Measurements from ENCODE around the gene LACTB. TPM values are rescaled to one million over a fixed set of nuclear protein-coding genes. Genes with fewer than 3 reads are reported as not detected.

Gene LACTB
- total and polyA plus RNA-seq, 2 experiments from 2014 or later: 15.2 to 20.9 TPM

- H4K20me1 ChIP-seq (replicated peaks; ENCODE audit: insufficient read depth): no peaks in the 10 kb centered on the region
- H3K27me3 ChIP-seq (ENCODE audit: insufficient read depth): no peaks in the 10 kb centered on the region
- H3K4me3 Mint-ChIP-seq: no peak overlapping the region
- H3K27ac ChIP-seq (ENCODE audit: low read depth): no peak overlapping the region
- H3K79me2 ChIP-seq (replicated peaks; ENCODE audit: insufficient read depth): no peaks in the 10 kb centered on the region
- TF ChIP-seq POLR2AphosphoS5 (IDR thresholded peaks at IDR 0.05; ENCODE audit: low read depth) (no peak), ZNF114 (CRISPR knock-in tag; IDR thresholded peaks at IDR 0.05) (no peak), STAT1 (IDR thresholded peaks at IDR 0.05; ENCODE audit: unreplicated experiment) (no peak)
- TF ChIP-seq, protein P1, sequence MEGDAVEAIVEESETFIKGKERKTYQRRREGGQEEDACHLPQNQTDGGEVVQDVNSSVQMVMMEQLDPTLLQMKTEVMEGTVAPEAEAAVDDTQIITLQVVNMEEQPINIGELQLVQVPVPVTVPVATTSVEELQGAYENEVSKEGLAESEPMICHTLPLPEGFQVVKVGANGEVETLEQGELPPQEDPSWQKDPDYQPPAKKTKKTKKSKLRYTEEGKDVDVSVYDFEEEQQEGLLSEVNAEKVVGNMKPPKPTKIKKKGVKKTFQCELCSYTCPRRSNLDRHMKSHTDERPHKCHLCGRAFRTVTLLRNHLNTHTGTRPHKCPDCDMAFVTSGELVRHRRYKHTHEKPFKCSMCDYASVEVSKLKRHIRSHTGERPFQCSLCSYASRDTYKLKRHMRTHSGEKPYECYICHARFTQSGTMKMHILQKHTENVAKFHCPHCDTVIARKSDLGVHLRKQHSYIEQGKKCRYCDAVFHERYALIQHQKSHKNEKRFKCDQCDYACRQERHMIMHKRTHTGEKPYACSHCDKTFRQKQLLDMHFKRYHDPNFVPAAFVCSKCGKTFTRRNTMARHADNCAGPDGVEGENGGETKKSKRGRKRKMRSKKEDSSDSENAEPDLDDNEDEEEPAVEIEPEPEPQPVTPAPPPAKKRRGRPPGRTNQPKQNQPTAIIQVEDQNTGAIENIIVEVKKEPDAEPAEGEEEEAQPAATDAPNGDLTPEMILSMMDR (conservative IDR thresholded peaks at IDR 0.05; ENCODE audit: low read depth in 2 of 2): no peak
- H3K4me3 ChIP-seq: no peak overlapping the region
- H3K27ac Mint-ChIP-seq: no peak overlapping the region
- H3F3A ChIP-seq (replicated peaks; ENCODE audit: low read depth): no peaks in the 10 kb centered on the region
- H3K9me2 ChIP-seq (ENCODE audit: insufficient read depth): no peaks in the 10 kb centered on the region
- ATAC-seq: no peak
- H3K27me3 Mint-ChIP-seq (ENCODE audit: insufficient read depth, low read depth, poor library complexity): no peaks in the 10 kb centered on the region
- H3K4me1 Mint-ChIP-seq: no peaks in the 10 kb centered on the region
- no peak for DNase-seq (ENCODE audit: low spot score)
- H3K9me3 Mint-ChIP-seq: peaks cover 3% of the 10 kb centered on the region; the same call in 1 of the 3 replicates
- H3K36me3 Mint-ChIP-seq (ENCODE audit: low read depth): no peaks in the 10 kb centered on the region
- H3K4me2 ChIP-seq: no peak overlapping the region
- no peaks in the 10 kb centered on the region for H3K4me1 ChIP-seq (ENCODE audit: insufficient read depth)
- no peak overlapping the region; the same call in 1 of the 2 replicates for H2AFZ ChIP-seq
- H3K36me3 ChIP-seq (ENCODE audit: insufficient read depth): no peaks in the 10 kb centered on the region
Observed at GRCh38 chr15:63109920-63110319, 11.7 kb upstream of the LACTB start.

DNA sequence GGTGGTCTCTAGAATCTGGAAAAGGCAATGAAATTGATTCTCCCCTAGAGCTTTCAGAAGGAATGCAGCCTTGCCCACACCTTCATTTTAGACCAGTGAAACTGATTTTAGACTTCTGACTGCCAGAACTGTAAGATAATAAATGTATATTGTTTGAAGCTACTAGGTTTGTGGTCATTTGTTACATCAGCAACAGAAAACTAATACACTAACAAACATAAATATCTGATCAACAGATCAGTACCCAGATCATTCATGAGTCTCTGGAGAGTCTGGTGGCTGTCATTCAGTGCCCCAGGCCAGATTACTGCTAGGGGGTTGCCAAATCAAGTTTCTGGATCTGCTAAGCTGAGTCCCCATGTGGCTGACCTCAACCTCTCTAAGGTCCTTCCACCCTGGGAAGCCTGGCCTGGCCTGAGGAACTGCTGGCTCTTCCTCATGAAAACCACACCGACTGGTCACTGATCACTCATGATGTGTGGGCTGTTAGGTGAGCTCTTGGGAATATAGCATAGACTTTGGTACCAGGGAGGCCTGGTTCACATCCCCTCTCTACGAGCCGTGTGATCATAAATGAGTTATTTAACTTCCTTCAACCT, 11.1 kb upstream of the LACTB start:
- no peaks in the 10 kb centered on the region for H3K36me3 ChIP-seq (ENCODE audit: insufficient read depth)
- no peak for TF ChIP-seq ZNF114 (CRISPR knock-in tag; IDR thresholded peaks at IDR 0.05)
- TF ChIP-seq ETS1 (IDR thresholded peaks at IDR 0.05): no peak
- TF ChIP-seq EZH2phosphoT487 (IDR thresholded peaks at IDR 0.05; ENCODE audit: unreplicated experiment): no peak
- no peak overlapping the region; the same call in 1 of the 2 replicates for H2AFZ ChIP-seq
- no peak overlapping the region for H3K27ac Mint-ChIP-seq
- H3K4me3 Mint-ChIP-seq: no peak overlapping the region
- no peaks in the 10 kb centered on the region for H4K20me1 ChIP-seq (replicated peaks; ENCODE audit: insufficient read depth)
- no peaks in the 10 kb centered on the region for H3K4me1 Mint-ChIP-seq
- H3K27me3 ChIP-seq (ENCODE audit: insufficient read depth): no peaks in the 10 kb centered on the region
- no peaks in the 10 kb centered on the region for H3K4me1 ChIP-seq (ENCODE audit: insufficient read depth)
- DNase-seq (ENCODE audit: low spot score) (no peak), ATAC-seq (no peak)
- no peaks in the 10 kb centered on the region for H3K36me3 Mint-ChIP-seq (ENCODE audit: low read depth)
- no peaks in the 10 kb centered on the region for H3K9me2 ChIP-seq (ENCODE audit: insufficient read depth)
- no peaks in the 10 kb centered on the region; the same call in 2 of the 3 replicates for H3K9me3 Mint-ChIP-seq
- no peak overlapping the region for H3K4me2 ChIP-seq
- no peak overlapping the region for H3K27ac ChIP-seq (ENCODE audit: low read depth)
- H3K79me2 ChIP-seq (replicated peaks; ENCODE audit: insufficient read depth): no peaks in the 10 kb centered on the region
- H3K27me3 Mint-ChIP-seq (ENCODE audit: insufficient read depth, low read depth, poor library complexity): no peaks in the 10 kb centered on the region
- no peaks in the 10 kb centered on the region for H3F3A ChIP-seq (replicated peaks; ENCODE audit: low read depth)
- H3K4me3 ChIP-seq: no peak overlapping the region

DNA sequence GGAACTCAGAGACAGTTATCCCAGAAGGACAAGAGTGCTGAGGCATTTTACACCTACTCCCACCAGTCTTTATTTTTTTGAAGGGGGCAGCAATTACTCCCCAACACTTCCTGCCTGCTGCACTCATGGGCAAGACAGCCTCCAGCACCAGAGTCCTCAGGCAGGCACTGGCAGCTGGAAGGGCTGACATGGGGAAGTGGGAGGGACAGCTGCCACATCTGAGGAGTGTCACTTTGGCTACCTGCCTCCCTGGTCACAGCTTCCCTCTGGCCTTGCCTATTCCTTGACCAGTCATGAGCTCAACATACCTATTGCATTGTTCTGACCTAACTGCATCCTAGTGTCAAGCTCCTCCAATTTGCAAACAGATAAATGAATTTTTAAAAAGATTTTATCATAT, 10.2 kb upstream of the LACTB start:
- Histone ChIP-seq H3K4me3 (no peak overlapping the region), H3K79me2 (replicated peaks; ENCODE audit: insufficient read depth) (no peaks in the 10 kb centered on the region), H2AFZ (no peak overlapping the region), H3K4me1 (ENCODE audit: insufficient read depth) (no peaks in the 10 kb centered on the region), H3F3A (replicated peaks; ENCODE audit: low read depth) (no peaks in the 10 kb centered on the region), H4K20me1 (replicated peaks; ENCODE audit: insufficient read depth) (no peaks in the 10 kb centered on the region), H3K36me3 (ENCODE audit: insufficient read depth) (no peaks in the 10 kb centered on the region), H3K4me2 (no peak overlapping the region), H3K9me2 (ENCODE audit: insufficient read depth) (no peaks in the 10 kb centered on the region), H3K27me3 (ENCODE audit: insufficient read depth) (no peaks in the 10 kb centered on the region), H3K27ac (ENCODE audit: low read depth) (no peak overlapping the region)
- H3K27ac Mint-ChIP-seq: no peak overlapping the region
- no peaks in the 10 kb centered on the region for H3K4me1 Mint-ChIP-seq
- H3K36me3 Mint-ChIP-seq (ENCODE audit: low read depth): no peaks in the 10 kb centered on the region
- H3K27me3 Mint-ChIP-seq (ENCODE audit: insufficient read depth, low read depth, poor library complexity): no peaks in the 10 kb centered on the region
- no peak for DNase-seq (ENCODE audit: low spot score)
- no peak for ATAC-seq
- H3K4me3 Mint-ChIP-seq: no peak overlapping the region
- H3K9me3 Mint-ChIP-seq: no peaks in the 10 kb centered on the region
- TF ChIP-seq JUNB (IDR thresholded peaks at IDR 0.05; ENCODE audit: unreplicated experiment) (no peak), ZNF331 (CRISPR knock-in tag; IDR thresholded peaks at IDR 0.05; ENCODE audit: low read depth) (no peak), ZNF114 (CRISPR knock-in tag; IDR thresholded peaks at IDR 0.05) (no peak), EZH2 (IDR thresholded peaks at IDR 0.05; ENCODE audit: low read depth, unreplicated experiment) (no peak), STAT1 (IDR thresholded peaks at IDR 0.05; ENCODE audit: unreplicated experiment) (no peak), EZH2phosphoT487 (IDR thresholded peaks at IDR 0.05; ENCODE audit: unreplicated experiment) (no peak), ETS1 (IDR thresholded peaks at IDR 0.05) (no peak)
- TF ChIP-seq, protein P1 (conservative IDR thresholded peaks at IDR 0.05; ENCODE audit: low read depth in 2 of 2): no peak

All from GM23338 (cell line).